ENCODE results near the gene ASTN2.

Gene ASTN2

GRCh38 chr9:116706310-116707290, 708.3 kb downstream of the ASTN2 start:
- no peak for TF ChIP-seq REST (IDR thresholded peaks at IDR 0.05; ENCODE audit: insufficient read depth in 1 of 2, low read depth in 2 of 2, low read length in 2 of 2)
- TF ChIP-seq FOXP2 (optimal IDR thresholded peaks at IDR 0.05; ENCODE audit: borderline replicate concordance, extremely low read depth, extremely low read length, insufficient read depth), result no peak
- TF ChIP-seq POLR2AphosphoS5 (IDR thresholded peaks at IDR 0.05; ENCODE audit: low read depth, low read length), result no peak
- no peak for TF ChIP-seq TAF1 (IDR thresholded peaks at IDR 0.05; ENCODE audit: borderline replicate concordance, insufficient read depth, low read length)
- no peak for TF ChIP-seq SIN3A (IDR thresholded peaks at IDR 0.05; ENCODE audit: borderline replicate concordance, insufficient read depth, low read length)

- TF ChIP-seq TAF1 (IDR thresholded peaks at IDR 0.05; ENCODE audit: borderline replicate concordance, insufficient read depth, low read length) (no peak), REST (IDR thresholded peaks at IDR 0.05; ENCODE audit: insufficient read depth in 1 of 2, low read depth in 2 of 2, low read length in 2 of 2) (no peak), POLR2AphosphoS5 (IDR thresholded peaks at IDR 0.05; ENCODE audit: low read depth, low read length) (no peak)
Observed at GRCh38 chr9:116705531-116705930, 709.3 kb downstream of the ASTN2 start.

- TF ChIP-seq REST (IDR thresholded peaks at IDR 0.05; ENCODE audit: insufficient read depth in 1 of 2, low read depth in 2 of 2, low read length in 2 of 2) (no peak), SIN3A (IDR thresholded peaks at IDR 0.05; ENCODE audit: borderline replicate concordance, insufficient read depth, low read length) (no peak), POLR2AphosphoS5 (IDR thresholded peaks at IDR 0.05; ENCODE audit: low read depth, low read length) (no peak), FOXP2 (optimal IDR thresholded peaks at IDR 0.05; ENCODE audit: borderline replicate concordance, extremely low read depth, extremely low read length, insufficient read depth) (no peak), TAF1 (IDR thresholded peaks at IDR 0.05; ENCODE audit: borderline replicate concordance, insufficient read depth, low read length) (no peak)
Observed at GRCh38 chr9:116704470-116704869, 710.4 kb downstream of the ASTN2 start.

GRCh38 chr9:116703634-116704033, 711.2 kb downstream of the ASTN2 start:
- TF ChIP-seq SIN3A (IDR thresholded peaks at IDR 0.05; ENCODE audit: borderline replicate concordance, insufficient read depth, low read length), result no peak
- TF ChIP-seq TAF1 (IDR thresholded peaks at IDR 0.05; ENCODE audit: borderline replicate concordance, insufficient read depth, low read length), result no peak
- no peak for TF ChIP-seq POLR2AphosphoS5 (IDR thresholded peaks at IDR 0.05; ENCODE audit: low read depth, low read length)
- TF ChIP-seq FOXP2 (optimal IDR thresholded peaks at IDR 0.05; ENCODE audit: borderline replicate concordance, extremely low read depth, extremely low read length, insufficient read depth), result no peak
- no peak for TF ChIP-seq REST (IDR thresholded peaks at IDR 0.05; ENCODE audit: insufficient read depth in 1 of 2, low read depth in 2 of 2, low read length in 2 of 2)

All from PFSK-1 (cell line).